ENCODE measurements around the gene DGKE.

DGKE gene

GRCh38 chr17:56815711-56816110 lies 18.2 kb upstream of the DGKE start:
- DNase-seq (ENCODE audit: low spot score), result no peak

GRCh38 chr17:56817066-56817465 lies 16.9 kb upstream of the DGKE start:
- no peak for DNase-seq (ENCODE audit: low spot score)

- DNase-seq (ENCODE audit: low spot score), result no peak
These were observed 14.9 kb upstream of the DGKE start for GRCh38 chr17:56819030-56819429.

- DNase-seq (ENCODE audit: low spot score), result peak; percentile 83
These were observed 14.4 kb upstream of the DGKE start for GRCh38 chr17:56819431-56820145.

- no peak for DNase-seq (ENCODE audit: low spot score)
These were observed 13.7 kb upstream of the DGKE start for GRCh38 chr17:56820207-56820606.

- no peak for DNase-seq (ENCODE audit: low spot score)
These were observed 12.0 kb upstream of the DGKE start for GRCh38 chr17:56821847-56822534.

GRCh38 chr17:56822725-56823124 lies 11.2 kb upstream of the DGKE start:
- DNase-seq (ENCODE audit: low spot score), result no peak

- DNase-seq (ENCODE audit: low spot score), result no peak
These were observed 10.1 kb upstream of the DGKE start for GRCh38 chr17:56823848-56824247.

GRCh38 chr17:56824503-56824902 lies 9.4 kb upstream of the DGKE start:
- no peak for DNase-seq (ENCODE audit: low spot score)

- no peak for DNase-seq (ENCODE audit: low spot score)
These were observed 7.1 kb upstream of the DGKE start for GRCh38 chr17:56826611-56827414.

- no peak for DNase-seq (ENCODE audit: low spot score)
These were observed 3.1 kb upstream of the DGKE start for GRCh38 chr17:56830726-56831368.

GRCh38 chr17:56831369-56832095 lies 2.4 kb upstream of the DGKE start:
- DNase-seq (ENCODE audit: low spot score), result no peak

GRCh38 chr17:56832446-56832845 lies 1.5 kb upstream of the DGKE start:
- no peak for DNase-seq (ENCODE audit: low spot score)

- peak; percentile 64 for DNase-seq (ENCODE audit: low spot score)
These were observed 718 bp upstream of the DGKE start for GRCh38 chr17:56833057-56833808.

GRCh38 chr17:56834380-56835263 lies 671 bp downstream of the DGKE start:
- DNase-seq (ENCODE audit: low spot score), result peak; percentile 71

GRCh38 chr17:56835264-56835585 lies 1.3 kb downstream of the DGKE start:
- DNase-seq (ENCODE audit: low spot score), result no peak

- DNase-seq (ENCODE audit: low spot score), result no peak
These were observed 4.7 kb downstream of the DGKE start for GRCh38 chr17:56838687-56839086.

GRCh38 chr17:56842577-56842976 lies 8.6 kb downstream of the DGKE start:
- no peak for DNase-seq (ENCODE audit: low spot score)

- DNase-seq (ENCODE audit: low spot score), result no peak
These were observed 12.0 kb downstream of the DGKE start for GRCh38 chr17:56845934-56846333.

- DNase-seq (ENCODE audit: low spot score), result no peak
These were observed 13.2 kb downstream of the DGKE start for GRCh38 chr17:56847106-56847505.
